ENCODE results near the gene TFEB.

The TFEB gene

GRCh38 chr6:41647061-41647511, 88.3 kb downstream of the TFEB start:
- Histone ChIP-seq H3K9ac (ENCODE audit: low read length in 2 of 2) (no peak overlapping the region), H3K27ac (ENCODE audit: low read length) (no peak overlapping the region), H3K36me3 (ENCODE audit: control insufficient read depth in 2 of 2, insufficient read depth in 2 of 2, low read length in 2 of 2) (no peaks in the 10 kb centered on the region), H3K4me1 (ENCODE audit: control insufficient read depth, insufficient read depth, low read length) (peaks cover 6% of the 10 kb centered on the region), H3K9me3 (ENCODE audit: control insufficient read depth in 2 of 2, low read length in 2 of 2) (no peaks in the 10 kb centered on the region), H3K27me3 (ENCODE audit: control insufficient read depth in 1 of 2, insufficient read depth in 2 of 2, low read length in 2 of 2) (peaks cover 0 to 2% of the 10 kb centered on the region in 2 donors), H3K4me3 (ENCODE audit: low read length in 2 of 2) (no peak overlapping the region)

GRCh38 chr6:41646026-41646795, 89.2 kb downstream of the TFEB start:
- H3K27me3 ChIP-seq (ENCODE audit: control insufficient read depth in 1 of 2, insufficient read depth in 2 of 2, low read length in 2 of 2), result peaks cover 0 to 2% of the 10 kb centered on the region in 2 donors
- no peak overlapping the region for H3K9ac ChIP-seq (ENCODE audit: low read length in 2 of 2)
- no peak overlapping the region for H3K4me3 ChIP-seq (ENCODE audit: low read length in 2 of 2)
- H3K36me3 ChIP-seq (ENCODE audit: control insufficient read depth in 2 of 2, insufficient read depth in 2 of 2, low read length in 2 of 2), result no peaks in the 10 kb centered on the region
- H3K9me3 ChIP-seq (ENCODE audit: control insufficient read depth in 2 of 2, low read length in 2 of 2), result no peaks in the 10 kb centered on the region
- H3K4me1 ChIP-seq (ENCODE audit: control insufficient read depth, insufficient read depth, low read length), result peaks cover 6% of the 10 kb centered on the region
- H3K27ac ChIP-seq (ENCODE audit: low read length), result no peak overlapping the region

- peaks cover 0 to 2% of the 10 kb centered on the region in 2 donors for H3K27me3 ChIP-seq (ENCODE audit: control insufficient read depth in 1 of 2, insufficient read depth in 2 of 2, low read length in 2 of 2)
Measured at GRCh38 chr6:41645007-41645618, 90.3 kb downstream of the TFEB start.

DNA sequence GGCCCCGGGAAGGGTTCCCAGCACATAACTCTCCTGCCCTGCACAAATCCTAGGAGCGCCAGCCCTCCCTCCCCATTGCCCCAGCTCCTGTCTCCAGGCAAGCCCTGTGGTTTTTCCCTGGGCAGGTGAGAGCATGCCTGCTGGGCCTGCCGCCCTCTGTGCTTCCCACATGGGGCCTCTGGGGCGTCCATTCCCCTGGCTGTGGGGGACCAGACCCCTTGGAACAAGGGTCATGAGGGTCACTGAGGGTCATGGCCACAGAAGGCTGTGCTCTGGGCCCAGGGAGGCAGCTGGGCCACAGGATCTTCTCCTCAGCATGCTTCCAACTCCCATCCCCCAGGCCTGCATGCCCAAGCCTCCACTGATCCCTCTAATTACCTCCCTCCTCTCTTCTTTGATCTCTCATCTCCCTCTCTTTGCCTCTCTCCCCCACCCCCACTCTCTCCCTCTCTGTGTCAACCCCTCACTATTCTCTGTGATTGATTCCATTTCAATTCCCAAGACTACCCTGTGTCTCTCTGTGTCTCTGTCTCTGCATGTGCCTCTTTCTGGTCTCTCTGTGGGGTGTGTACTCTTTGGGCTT, 91.0 kb downstream of the TFEB start:
- H3K9me3 ChIP-seq (ENCODE audit: control insufficient read depth in 2 of 2, low read length in 2 of 2), result no peaks in the 10 kb centered on the region
- H3K4me1 ChIP-seq (ENCODE audit: control insufficient read depth, insufficient read depth, low read length), result peaks cover 14% of the 10 kb centered on the region
- no peak overlapping the region for H3K4me3 ChIP-seq (ENCODE audit: low read length in 2 of 2)
- H3K36me3 ChIP-seq (ENCODE audit: control insufficient read depth in 2 of 2, insufficient read depth in 2 of 2, low read length in 2 of 2), result no peaks in the 10 kb centered on the region
- H3K27me3 ChIP-seq (ENCODE audit: control insufficient read depth in 1 of 2, insufficient read depth in 2 of 2, low read length in 2 of 2), result peaks cover 4 to 9% of the 10 kb centered on the region in 2 donors
- no peak overlapping the region for H3K27ac ChIP-seq (ENCODE audit: low read length)
- no peak overlapping the region for H3K9ac ChIP-seq (ENCODE audit: low read length in 2 of 2)

More at GRCh38 chr6:41645007-41645618, 90.3 kb downstream of the TFEB start:
- H3K4me1 ChIP-seq (ENCODE audit: control insufficient read depth, insufficient read depth, low read length), result peaks cover 8% of the 10 kb centered on the region
- no peak overlapping the region for H3K4me3 ChIP-seq (ENCODE audit: low read length in 2 of 2)
- H3K9me3 ChIP-seq (ENCODE audit: control insufficient read depth in 2 of 2, low read length in 2 of 2), result no peaks in the 10 kb centered on the region
- no peak overlapping the region for H3K9ac ChIP-seq (ENCODE audit: low read length in 2 of 2)
- no peaks in the 10 kb centered on the region for H3K36me3 ChIP-seq (ENCODE audit: control insufficient read depth in 2 of 2, insufficient read depth in 2 of 2, low read length in 2 of 2)
- no peak overlapping the region for H3K27ac ChIP-seq (ENCODE audit: low read length)

GRCh38 chr6:41643899-41644269, 91.5 kb downstream of the TFEB start:
- no peaks in the 10 kb centered on the region for H3K36me3 ChIP-seq (ENCODE audit: control insufficient read depth in 2 of 2, insufficient read depth in 2 of 2, low read length in 2 of 2)
- H3K4me3 ChIP-seq (ENCODE audit: low read length in 2 of 2), result no peak overlapping the region
- H3K27me3 ChIP-seq (ENCODE audit: control insufficient read depth in 1 of 2, insufficient read depth in 2 of 2, low read length in 2 of 2), result peaks cover 6 to 14% of the 10 kb centered on the region in 2 donors
- H3K9ac ChIP-seq (ENCODE audit: low read length in 2 of 2), result no peak overlapping the region
- H3K4me1 ChIP-seq (ENCODE audit: control insufficient read depth, insufficient read depth, low read length), result peaks cover 18% of the 10 kb centered on the region
- H3K9me3 ChIP-seq (ENCODE audit: control insufficient read depth in 2 of 2, low read length in 2 of 2), result no peaks in the 10 kb centered on the region
- no peak overlapping the region for H3K27ac ChIP-seq (ENCODE audit: low read length)

DNA sequence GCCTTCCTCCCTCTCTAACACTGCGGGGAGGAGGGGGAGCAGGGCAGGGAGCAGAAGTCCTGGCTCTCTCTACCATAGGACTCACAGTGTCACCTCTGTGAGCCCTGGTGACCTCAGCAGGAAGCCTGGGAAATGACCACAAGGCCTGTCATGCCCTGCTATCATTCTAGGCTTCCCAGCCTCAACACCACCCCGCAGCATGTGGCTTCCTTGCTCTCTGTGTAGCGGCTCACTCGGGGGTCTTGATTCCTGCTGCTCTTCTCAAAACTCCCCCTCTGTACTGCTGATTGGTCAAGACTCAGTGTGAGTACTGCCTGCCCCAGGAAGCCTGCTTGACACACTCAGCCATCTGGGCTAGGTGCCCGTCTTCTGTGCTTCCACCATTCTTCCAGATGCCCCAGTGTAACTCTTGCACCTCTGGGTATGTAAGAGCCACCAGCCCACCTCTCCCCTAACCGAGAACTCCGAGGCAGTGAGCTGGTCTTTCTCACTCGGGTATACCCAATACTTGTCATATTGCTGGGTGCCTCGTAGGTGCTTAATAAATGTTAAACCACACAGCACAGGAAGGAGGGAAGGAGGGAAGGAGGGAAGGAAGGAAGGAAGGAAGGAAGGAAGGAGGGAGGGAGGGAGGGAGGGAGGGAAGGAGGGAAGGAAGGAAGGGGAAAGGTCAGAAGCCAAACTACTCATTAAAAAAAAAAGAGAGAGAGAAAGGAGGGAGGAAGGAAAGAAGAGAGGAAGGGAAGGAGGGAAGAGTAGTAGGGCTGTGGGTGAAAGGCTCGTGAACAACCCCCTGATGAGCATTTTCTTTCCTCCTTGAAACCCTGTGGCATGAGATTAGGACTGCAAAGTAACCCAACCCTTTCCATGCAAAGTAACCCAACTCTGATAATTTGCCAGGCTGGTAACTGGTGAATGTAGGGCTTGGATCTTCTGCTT, 92.2 kb downstream of the TFEB start:
- Histone ChIP-seq H3K9me3 (ENCODE audit: control insufficient read depth in 2 of 2, low read length in 2 of 2) (no peaks in the 10 kb centered on the region), H3K27me3 (ENCODE audit: control insufficient read depth in 1 of 2, insufficient read depth in 2 of 2, low read length in 2 of 2) (peaks cover 7 to 19% of the 10 kb centered on the region in 2 donors), H3K27ac (ENCODE audit: low read length) (no peak overlapping the region), H3K36me3 (ENCODE audit: control insufficient read depth in 2 of 2, insufficient read depth in 2 of 2, low read length in 2 of 2) (no peaks in the 10 kb centered on the region), H3K4me3 (ENCODE audit: low read length in 2 of 2) (no peak overlapping the region), H3K9ac (ENCODE audit: low read length in 2 of 2) (no peak overlapping the region), H3K4me1 (ENCODE audit: control insufficient read depth, insufficient read depth, low read length) (peaks cover 21% of the 10 kb centered on the region)

DNA sequence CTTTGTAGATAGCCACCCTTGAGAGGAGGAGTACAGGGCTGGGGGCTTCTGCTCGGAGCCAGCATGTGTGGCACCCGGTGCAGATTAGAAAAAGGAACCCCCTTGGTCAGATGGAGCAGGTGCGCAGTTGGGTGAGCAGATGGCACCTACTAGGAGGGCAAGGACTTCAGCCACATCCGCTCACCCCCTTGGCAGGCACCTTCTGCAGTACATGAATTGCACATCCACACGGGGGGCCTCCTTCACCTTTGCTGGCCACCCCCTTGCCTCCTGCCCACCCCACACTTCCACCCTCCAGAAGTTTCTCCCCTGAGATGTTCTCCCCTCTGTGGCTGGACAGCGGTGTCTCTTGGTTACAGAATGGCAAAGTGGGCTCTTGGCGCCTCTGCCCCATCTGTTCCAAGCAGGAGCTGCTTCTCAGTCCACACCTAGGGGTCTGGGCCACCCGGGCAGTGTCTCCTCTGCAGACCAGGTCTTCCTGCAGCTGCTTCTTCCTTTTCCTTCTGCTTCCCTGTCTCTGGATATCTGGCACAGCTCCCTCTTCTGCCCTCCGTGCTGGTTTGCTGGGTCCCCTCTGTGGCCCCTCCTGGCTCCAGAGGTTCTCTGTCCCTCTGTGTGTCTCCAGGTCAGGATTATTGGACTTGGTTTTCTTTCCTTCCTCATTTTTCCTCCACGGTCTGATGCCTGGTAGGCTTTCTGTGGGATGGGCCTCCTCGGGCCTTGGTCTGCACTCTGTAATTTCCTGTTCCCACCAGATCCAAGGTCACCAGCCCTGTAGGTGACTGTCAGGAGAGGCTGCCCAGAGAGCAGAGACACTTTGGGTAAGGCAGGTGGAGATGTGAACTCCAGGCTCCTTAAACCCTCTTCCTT, 93.1 kb downstream of the TFEB start:
- Histone ChIP-seq H3K27me3 (ENCODE audit: control insufficient read depth in 1 of 2, insufficient read depth in 2 of 2, low read length in 2 of 2) (peaks cover 13 to 26% of the 10 kb centered on the region in 2 donors), H3K9ac (ENCODE audit: low read length in 2 of 2) (no peak overlapping the region), H3K9me3 (ENCODE audit: control insufficient read depth in 2 of 2, low read length in 2 of 2) (no peaks in the 10 kb centered on the region), H3K27ac (ENCODE audit: low read length) (no peak overlapping the region), H3K4me1 (ENCODE audit: control insufficient read depth, insufficient read depth, low read length) (peaks cover 30% of the 10 kb centered on the region), H3K36me3 (ENCODE audit: control insufficient read depth in 2 of 2, insufficient read depth in 2 of 2, low read length in 2 of 2) (no peaks in the 10 kb centered on the region), H3K4me3 (ENCODE audit: low read length in 2 of 2) (no peak overlapping the region)

DNA sequence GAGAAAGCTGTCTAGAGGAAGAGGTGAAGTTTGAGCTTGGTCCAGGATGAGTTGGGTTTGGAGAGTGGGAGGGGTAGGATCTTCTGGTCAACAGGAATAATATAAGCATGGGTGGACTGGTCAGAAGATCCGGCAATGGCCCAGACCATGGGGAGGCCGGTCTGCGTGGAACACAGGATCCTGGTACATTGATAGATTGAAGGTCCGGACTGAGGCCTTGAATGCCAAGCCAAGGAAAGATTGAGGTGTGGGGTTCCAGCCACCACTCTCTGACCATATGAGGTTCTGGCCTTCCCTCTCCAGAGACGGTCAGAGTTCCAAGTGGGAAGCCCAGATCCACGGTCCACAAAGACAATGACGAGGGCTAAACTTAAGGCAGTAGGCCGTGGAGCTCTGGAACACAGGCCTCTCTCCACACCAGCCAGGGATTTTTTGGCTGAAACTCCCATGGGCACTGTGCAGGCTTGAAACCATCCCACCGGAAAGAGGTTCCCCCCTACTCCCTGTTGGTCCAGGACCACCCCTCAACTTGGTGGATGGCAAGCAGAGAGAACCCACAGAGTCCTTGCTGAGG, 94.0 kb downstream of the TFEB start:
- no peak overlapping the region for H3K9ac ChIP-seq (ENCODE audit: low read length in 2 of 2)
- no peaks in the 10 kb centered on the region for H3K9me3 ChIP-seq (ENCODE audit: control insufficient read depth in 2 of 2, low read length in 2 of 2)
- peaks cover 18 to 35% of the 10 kb centered on the region in 2 donors for H3K27me3 ChIP-seq (ENCODE audit: control insufficient read depth in 1 of 2, insufficient read depth in 2 of 2, low read length in 2 of 2)
- H3K4me3 ChIP-seq (ENCODE audit: low read length in 2 of 2), result no peak overlapping the region
- H3K27ac ChIP-seq (ENCODE audit: low read length), result no peak overlapping the region
- H3K4me1 ChIP-seq (ENCODE audit: control insufficient read depth, insufficient read depth, low read length), result peaks cover 30% of the 10 kb centered on the region
- no peaks in the 10 kb centered on the region for H3K36me3 ChIP-seq (ENCODE audit: control insufficient read depth in 2 of 2, insufficient read depth in 2 of 2, low read length in 2 of 2)

DNA sequence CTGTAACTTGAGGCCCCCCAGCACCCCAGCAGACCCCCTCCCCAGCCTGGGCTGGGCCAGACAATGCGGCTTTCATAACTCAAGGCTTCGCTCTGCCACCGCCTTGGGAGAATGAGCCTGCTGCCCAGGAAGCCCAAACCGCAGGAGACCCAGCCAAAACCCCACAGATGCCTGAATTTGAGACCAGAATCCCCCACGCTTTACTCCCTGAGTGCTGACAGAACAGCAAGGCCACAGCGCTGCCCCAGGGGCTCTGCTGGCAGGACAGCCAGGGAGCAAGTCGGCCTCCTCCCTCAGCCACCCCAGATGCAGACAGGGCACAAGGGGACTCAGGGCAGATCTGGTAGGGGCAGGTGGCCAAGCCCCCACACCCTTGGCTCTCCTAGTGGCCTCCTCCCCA, 95.0 kb downstream of the TFEB start:
- Histone ChIP-seq H3K4me1 (ENCODE audit: control insufficient read depth, insufficient read depth, low read length) (peaks cover 30% of the 10 kb centered on the region), H3K27ac (ENCODE audit: low read length) (no peak overlapping the region), H3K9ac (ENCODE audit: low read length in 2 of 2) (no peak overlapping the region), H3K36me3 (ENCODE audit: control insufficient read depth in 2 of 2, insufficient read depth in 2 of 2, low read length in 2 of 2) (no peaks in the 10 kb centered on the region), H3K4me3 (ENCODE audit: low read length in 2 of 2) (no peak overlapping the region), H3K27me3 (ENCODE audit: control insufficient read depth in 1 of 2, insufficient read depth in 2 of 2, low read length in 2 of 2) (peaks cover 21 to 37% of the 10 kb centered on the region in 2 donors), H3K9me3 (ENCODE audit: control insufficient read depth in 2 of 2, low read length in 2 of 2) (no peaks in the 10 kb centered on the region)

All from stomach smooth muscle (tissue), 2 donors.